ENCODE measurements around the gene DUS3L. TPM values are rescaled to one million over a fixed set of nuclear protein-coding genes. Genes with fewer than 3 reads are reported as not detected.

Gene DUS3L
- total and polyA plus RNA-seq, 2 donors (not counting 1 experiment from before 2014, with no cell fraction given), result 84.6 to 118 TPM

- ChIA-PET CTCF (no interaction called here), POLR2A (no interaction called here)
- Histone ChIP-seq H3K36me3 (replicated peaks in 1 of 2; ENCODE audit: control extremely low read depth in 1 of 2, control insufficient read depth in 1 of 2, extremely low read depth in 1 of 2, insufficient read depth in 2 of 2, low read length in 1 of 2) (no peaks in the 10 kb centered on the region), H3K4me1 (ENCODE audit: control insufficient read depth in 2 of 2, insufficient read depth in 2 of 2, low read length in 2 of 2) (peaks cover 20 to 27% of the 10 kb centered on the region in 2 donors), H3K27ac (ENCODE audit: low read length in 2 of 2) (no peak overlapping the region), H4K20me1 (ENCODE audit: control insufficient read depth, insufficient read depth, low read length, poor library complexity, severe bottlenecking) (no peaks in the 10 kb centered on the region), H3K4me2 (replicated peaks; ENCODE audit: low read depth, low read length, poor library complexity, severe bottlenecking) (peak overlapping the region; percentile 4), H3K27me3 (replicated peaks in 1 of 4; ENCODE audit: control extremely low read depth in 1 of 4, control insufficient read depth in 3 of 4, insufficient read depth in 4 of 4, low read length in 3 of 4) (peaks cover 0 to 76% (median 29%) of the 10 kb centered on the region in 4 experiments), H3K4me3 (ENCODE audit: control extremely low read depth in 1 of 5, extremely low read depth in 1 of 5, insufficient read depth in 1 of 5, low read depth in 2 of 5, low read length in 4 of 5) (no peak overlapping the region), H2AFZ (ENCODE audit: insufficient read depth, low read depth, low read length, poor library complexity, severe bottlenecking) (no peak overlapping the region), H3K79me2 (ENCODE audit: control insufficient read depth, insufficient read depth, low read length) (no peaks in the 10 kb centered on the region), H3K9ac (ENCODE audit: low read length) (no peak overlapping the region), H3K9me3 (ENCODE audit: control extremely low read depth in 1 of 3, control insufficient read depth in 2 of 3, insufficient read depth in 1 of 3, low read length in 2 of 3) (peaks cover 0 to 45% (median 0%) of the 10 kb centered on the region in 3 donors)
- Mint-ChIP-seq H3K27ac (no peak overlapping the region), H3K4me3 (peak overlapping the region; percentile 47), H3K9me3 (ENCODE audit: insufficient read depth) (no peaks in the 10 kb centered on the region), H3K27me3 (peaks cover 29% of the 10 kb centered on the region), H3K4me1 (peaks cover 22% of the 10 kb centered on the region)
- DNase-seq (no peak), ATAC-seq (ENCODE audit: low read depth) (no peak)
- TF ChIP-seq EZH2 (IDR thresholded peaks at IDR 0.05; ENCODE audit: borderline replicate concordance, insufficient read depth, low read depth, low read length, poor library complexity, severe bottlenecking), result no peak
- TF ChIP-seq, protein P1, sequence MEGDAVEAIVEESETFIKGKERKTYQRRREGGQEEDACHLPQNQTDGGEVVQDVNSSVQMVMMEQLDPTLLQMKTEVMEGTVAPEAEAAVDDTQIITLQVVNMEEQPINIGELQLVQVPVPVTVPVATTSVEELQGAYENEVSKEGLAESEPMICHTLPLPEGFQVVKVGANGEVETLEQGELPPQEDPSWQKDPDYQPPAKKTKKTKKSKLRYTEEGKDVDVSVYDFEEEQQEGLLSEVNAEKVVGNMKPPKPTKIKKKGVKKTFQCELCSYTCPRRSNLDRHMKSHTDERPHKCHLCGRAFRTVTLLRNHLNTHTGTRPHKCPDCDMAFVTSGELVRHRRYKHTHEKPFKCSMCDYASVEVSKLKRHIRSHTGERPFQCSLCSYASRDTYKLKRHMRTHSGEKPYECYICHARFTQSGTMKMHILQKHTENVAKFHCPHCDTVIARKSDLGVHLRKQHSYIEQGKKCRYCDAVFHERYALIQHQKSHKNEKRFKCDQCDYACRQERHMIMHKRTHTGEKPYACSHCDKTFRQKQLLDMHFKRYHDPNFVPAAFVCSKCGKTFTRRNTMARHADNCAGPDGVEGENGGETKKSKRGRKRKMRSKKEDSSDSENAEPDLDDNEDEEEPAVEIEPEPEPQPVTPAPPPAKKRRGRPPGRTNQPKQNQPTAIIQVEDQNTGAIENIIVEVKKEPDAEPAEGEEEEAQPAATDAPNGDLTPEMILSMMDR (IDR thresholded peaks at IDR 0.05), result no peak
- 18% methylated on average over 23 of the region's 33 CpGs for WGBS (ENCODE audit: insufficient coverage)
- intact Hi-C loops (cut with micrococcal nuclease), result no loop called here
These were observed 11.0 kb upstream of the DUS3L start for GRCh38 chr19:5801796-5802619.
